Liver (tissue), 3 donors: ENCODE results near the gene MSN.

Experiments
- ATF3 ChIP-seq: IDR thresholded peaks from 2 replicates; pipeline ENCODE4 v1.6.1; 2016; ENCODE audit warnings: antibody characterized with exemption
- CTCF ChIP-seq: fragments of 150-350 bp; IDR thresholded peaks from 2 replicates; pipeline ENCODE4 v1.5.1; 2017; ENCODE audit warnings: improper control_type of control experiment, low read depth, low read length; ENCODE audit not compliant: missing input control
- EGR1 ChIP-seq, 2 donors: IDR thresholded peaks; 2 replicates each; pipeline ENCODE4 v1.6.1; 2016 to 2018; ENCODE audit warnings: antibody characterized with exemption in 2 of 2, low read depth in 2 of 2
- FOXA1 ChIP-seq: IDR thresholded peaks from 2 replicates; pipeline ENCODE4 v1.6.1; 2016; ENCODE audit warnings: antibody characterized with exemption
- GABPA ChIP-seq, 2 donors: IDR thresholded peaks in 1 of 2; conservative IDR thresholded peaks in 1 of 2; 2 replicates each; pipeline ENCODE4 v1.6.1; 2016; ENCODE audit warnings: antibody characterized with exemption in 2 of 2, mild to moderate bottlenecking in 1 of 2, moderate library complexity in 1 of 2
- JUND ChIP-seq, 2 donors: IDR thresholded peaks; 2 replicates each; pipeline ENCODE4 v1.6.1; 2016; ENCODE audit warnings: antibody characterized with exemption in 2 of 2
- RAD21 ChIP-seq, 2 donors: IDR thresholded peaks; 2 replicates each; pipeline ENCODE4 v1.6.1; 2016; ENCODE audit warnings: antibody characterized with exemption in 2 of 2, mild to moderate bottlenecking in 2 of 2
- REST ChIP-seq: IDR thresholded peaks from 2 replicates; pipeline ENCODE4 v1.6.1; 2016; ENCODE audit warnings: antibody characterized with exemption, mild to moderate bottlenecking
- RXRA ChIP-seq, 2 donors: IDR thresholded peaks; 2 replicates each; pipeline ENCODE4 v1.6.1; 2017 to 2018; ENCODE audit warnings: antibody characterized with exemption in 2 of 2, mild to moderate bottlenecking in 1 of 2
- SP1 ChIP-seq: IDR thresholded peaks from 2 replicates; pipeline ENCODE4 v1.6.1; 2018; ENCODE audit warnings: antibody characterized with exemption, mild to moderate bottlenecking
- TAF1 ChIP-seq: conservative IDR thresholded peaks from 2 replicates; pipeline ENCODE4 v1.6.1; 2016; ENCODE audit warnings: antibody characterized with exemption, mild to moderate bottlenecking
- YY1 ChIP-seq: IDR thresholded peaks from 2 replicates; pipeline ENCODE4 v1.6.1; 2016; ENCODE audit warnings: antibody characterized with exemption, mild to moderate bottlenecking
- TF ChIP-seq, protein P1 (sequence below): IDR thresholded peaks from 2 replicates; pipeline ENCODE4 v1.6.1; 2016; ENCODE audit warnings: antibody characterized with exemption
- donor health status: healthy.
- donor health status: healthy.

DNA sequence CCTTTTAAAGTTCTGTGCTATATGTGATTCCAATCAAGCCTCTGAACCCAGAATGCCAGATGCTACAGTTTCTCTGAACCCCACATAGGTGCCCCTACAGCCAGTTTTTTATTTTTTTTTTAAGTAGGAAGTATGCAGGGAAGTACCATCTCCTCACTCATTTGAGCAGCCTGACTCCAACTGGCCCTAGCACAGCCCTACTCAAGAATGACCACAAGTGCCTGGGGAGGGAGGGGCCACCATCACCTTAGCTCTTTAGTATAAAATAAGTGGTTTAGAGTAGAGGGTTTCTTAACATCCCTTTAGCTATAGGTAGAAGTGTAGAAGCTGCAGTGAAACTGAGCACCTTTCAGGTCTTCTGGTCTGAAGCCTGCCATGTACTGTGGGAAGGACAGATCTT is 14.4 kb downstream of the MSN start:
- TF ChIP-seq RXRA (IDR thresholded peaks at IDR 0.05): no peak
- TF ChIP-seq SP1: no peak
- no peak for TF ChIP-seq CTCF
- no peak for TF ChIP-seq GABPA (IDR thresholded peaks at IDR 0.05 in 1 of 2, conservative IDR thresholded peaks at IDR 0.05 in 1 of 2)
- no peak for TF ChIP-seq EGR1 (IDR thresholded peaks at IDR 0.05; ENCODE audit: low read depth in 2 of 2)
- no peak for TF ChIP-seq RAD21 (IDR thresholded peaks at IDR 0.05)
- TF ChIP-seq REST: no peak
- no peak for TF ChIP-seq YY1
- no peak for TF ChIP-seq TAF1
- TF ChIP-seq JUND (IDR thresholded peaks at IDR 0.05): no peak
- TF ChIP-seq ATF3: no peak
- TF ChIP-seq, protein P1, sequence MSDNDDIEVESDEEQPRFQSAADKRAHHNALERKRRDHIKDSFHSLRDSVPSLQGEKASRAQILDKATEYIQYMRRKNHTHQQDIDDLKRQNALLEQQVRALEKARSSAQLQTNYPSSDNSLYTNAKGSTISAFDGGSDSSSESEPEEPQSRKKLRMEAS: no peak
- no peak for TF ChIP-seq FOXA1
